ENCODE data around the gene CNTN5. TPM values are rescaled to one million over a fixed set of nuclear protein-coding genes. Genes with fewer than 3 reads are reported as not detected.

Gene CNTN5
- total RNA-seq, 1 donor from 2014 or later = 0.15 TPM

DNA sequence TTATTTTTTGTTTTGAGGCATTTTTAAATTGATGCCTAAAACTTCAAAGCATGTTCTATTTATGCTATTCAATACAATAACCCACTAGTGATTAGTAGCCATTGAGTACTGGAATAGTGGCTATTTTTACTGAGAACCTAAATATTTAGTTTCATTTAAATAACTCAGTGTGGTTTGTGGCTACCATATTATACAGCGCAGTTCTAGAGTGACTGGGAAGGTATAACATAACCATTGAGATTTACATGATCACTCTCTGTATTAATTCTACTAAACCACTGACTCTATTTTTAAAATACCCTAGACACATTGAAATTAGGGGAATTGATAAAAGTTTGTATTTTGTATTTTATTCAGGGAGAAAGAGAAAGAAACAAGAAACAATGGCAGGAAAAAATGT, 441.2 kb downstream of the CNTN5 start:
- Mint-ChIP-seq H3K4me3 (ENCODE audit: unreplicated experiment) (no peak overlapping the region), H3K27ac (ENCODE audit: unreplicated experiment) (no peak overlapping the region), H3K36me3 (ENCODE audit: low read depth, unreplicated experiment) (no peaks in the 10 kb centered on the region), H3K4me1 (ENCODE audit: unreplicated experiment) (no peaks in the 10 kb centered on the region), H3K9me3 (ENCODE audit: unreplicated experiment) (no peaks in the 10 kb centered on the region), H3K27me3 (ENCODE audit: unreplicated experiment) (no peaks in the 10 kb centered on the region)
- TF ChIP-seq, protein P1, sequence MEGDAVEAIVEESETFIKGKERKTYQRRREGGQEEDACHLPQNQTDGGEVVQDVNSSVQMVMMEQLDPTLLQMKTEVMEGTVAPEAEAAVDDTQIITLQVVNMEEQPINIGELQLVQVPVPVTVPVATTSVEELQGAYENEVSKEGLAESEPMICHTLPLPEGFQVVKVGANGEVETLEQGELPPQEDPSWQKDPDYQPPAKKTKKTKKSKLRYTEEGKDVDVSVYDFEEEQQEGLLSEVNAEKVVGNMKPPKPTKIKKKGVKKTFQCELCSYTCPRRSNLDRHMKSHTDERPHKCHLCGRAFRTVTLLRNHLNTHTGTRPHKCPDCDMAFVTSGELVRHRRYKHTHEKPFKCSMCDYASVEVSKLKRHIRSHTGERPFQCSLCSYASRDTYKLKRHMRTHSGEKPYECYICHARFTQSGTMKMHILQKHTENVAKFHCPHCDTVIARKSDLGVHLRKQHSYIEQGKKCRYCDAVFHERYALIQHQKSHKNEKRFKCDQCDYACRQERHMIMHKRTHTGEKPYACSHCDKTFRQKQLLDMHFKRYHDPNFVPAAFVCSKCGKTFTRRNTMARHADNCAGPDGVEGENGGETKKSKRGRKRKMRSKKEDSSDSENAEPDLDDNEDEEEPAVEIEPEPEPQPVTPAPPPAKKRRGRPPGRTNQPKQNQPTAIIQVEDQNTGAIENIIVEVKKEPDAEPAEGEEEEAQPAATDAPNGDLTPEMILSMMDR (IDR thresholded peaks at IDR 0.05; ENCODE audit: unreplicated experiment) = no peak
- no peak for DNase-seq (ENCODE audit: low spot score)

DNA sequence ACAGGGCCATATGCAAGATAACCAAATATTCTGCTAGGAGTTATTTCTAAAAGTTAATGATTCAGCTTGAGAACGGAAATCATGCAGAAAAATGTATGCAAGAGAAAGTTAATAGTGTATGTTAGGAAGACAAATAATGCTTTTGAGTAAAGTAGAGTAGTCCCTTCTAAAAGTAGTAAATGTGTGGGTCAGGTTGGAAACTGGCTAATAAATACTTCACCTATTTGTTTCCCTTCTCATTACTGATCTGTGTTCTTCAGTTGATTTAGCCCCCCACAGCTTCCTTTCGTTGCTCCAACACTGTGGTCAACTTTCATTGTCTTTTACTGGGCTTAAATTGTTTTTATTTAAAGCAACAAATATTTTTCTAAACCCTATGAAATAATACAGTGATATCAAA, 444.2 kb downstream of the CNTN5 start:
- TF ChIP-seq, protein P1 (IDR thresholded peaks at IDR 0.05; ENCODE audit: unreplicated experiment) = no peak
- Mint-ChIP-seq H3K4me3 (ENCODE audit: unreplicated experiment) (no peak overlapping the region), H3K27me3 (ENCODE audit: unreplicated experiment) (no peaks in the 10 kb centered on the region), H3K4me1 (ENCODE audit: unreplicated experiment) (no peaks in the 10 kb centered on the region), H3K36me3 (ENCODE audit: low read depth, unreplicated experiment) (no peaks in the 10 kb centered on the region), H3K9me3 (ENCODE audit: unreplicated experiment) (no peaks in the 10 kb centered on the region), H3K27ac (ENCODE audit: unreplicated experiment) (no peak overlapping the region)
- no peak for DNase-seq (ENCODE audit: low spot score)

DNA sequence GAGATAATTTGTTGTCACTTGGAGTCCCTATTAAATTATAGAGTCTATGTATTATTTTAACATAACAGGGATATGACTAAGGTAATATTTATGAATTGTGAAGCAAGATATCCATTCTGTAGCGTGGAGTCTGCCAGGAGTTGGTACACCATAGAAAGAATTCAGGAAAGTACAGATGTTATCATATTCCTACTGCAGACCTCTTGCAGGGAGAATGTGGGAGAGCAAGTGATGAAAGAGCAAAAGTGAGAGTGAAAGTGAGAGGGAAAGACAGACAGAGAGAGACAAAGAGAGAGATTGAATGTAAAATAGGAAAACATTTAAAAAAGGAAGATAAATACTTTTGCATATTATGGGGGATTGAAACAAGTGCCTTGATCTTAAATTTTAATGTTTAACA, 468.8 kb downstream of the CNTN5 start:
- Mint-ChIP-seq H3K27ac (ENCODE audit: unreplicated experiment) (no peak overlapping the region), H3K4me1 (ENCODE audit: unreplicated experiment) (no peaks in the 10 kb centered on the region), H3K36me3 (ENCODE audit: low read depth, unreplicated experiment) (no peaks in the 10 kb centered on the region), H3K9me3 (ENCODE audit: unreplicated experiment) (no peaks in the 10 kb centered on the region), H3K4me3 (ENCODE audit: unreplicated experiment) (no peak overlapping the region), H3K27me3 (ENCODE audit: unreplicated experiment) (no peaks in the 10 kb centered on the region)
- DNase-seq (ENCODE audit: low spot score) = no peak
- TF ChIP-seq, protein P1 (IDR thresholded peaks at IDR 0.05; ENCODE audit: unreplicated experiment) = no peak

DNA sequence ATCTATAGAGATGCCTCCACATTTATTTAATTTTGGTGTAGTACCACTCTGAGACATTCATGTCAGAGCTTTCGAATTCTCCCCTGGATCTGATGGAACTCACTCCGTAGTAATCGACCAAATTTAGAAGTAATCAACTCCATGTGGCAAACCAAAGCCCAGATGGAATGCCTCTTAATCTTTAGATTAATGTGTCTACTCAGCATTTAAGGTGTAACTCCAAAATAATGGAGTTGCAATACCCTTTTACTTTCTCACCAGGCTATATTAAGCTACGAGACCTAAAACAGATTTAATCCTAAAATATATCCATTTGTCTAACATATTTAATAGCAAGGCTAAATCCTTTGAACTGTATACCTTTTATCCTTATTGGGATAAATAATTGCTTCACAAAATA, 473.3 kb downstream of the CNTN5 start:
- Mint-ChIP-seq H3K27ac (ENCODE audit: unreplicated experiment) (no peak overlapping the region), H3K4me1 (ENCODE audit: unreplicated experiment) (no peaks in the 10 kb centered on the region)
- no peak for DNase-seq (ENCODE audit: low spot score)

DNA sequence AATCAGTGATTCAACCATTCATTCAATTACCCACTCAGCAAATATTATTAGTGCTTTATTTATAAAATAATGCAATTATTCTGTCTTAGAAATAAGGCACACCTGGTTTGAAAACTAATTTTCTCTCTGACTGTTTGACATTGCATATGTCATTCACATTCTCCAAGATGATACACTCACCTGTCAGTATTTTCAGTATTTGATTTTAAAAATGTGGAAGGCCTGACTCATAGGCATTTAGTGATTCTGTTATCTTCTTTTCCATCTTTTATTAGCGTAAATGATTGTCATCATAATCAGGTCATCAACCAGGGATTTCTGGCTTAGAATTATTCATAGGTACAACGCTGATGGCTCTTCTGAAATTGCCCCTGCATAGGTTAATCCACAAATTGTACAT, 480.9 kb downstream of the CNTN5 start:
- H3K36me3 Mint-ChIP-seq (ENCODE audit: low read depth, unreplicated experiment) = no peaks in the 10 kb centered on the region
- TF ChIP-seq, protein P1 (IDR thresholded peaks at IDR 0.05; ENCODE audit: unreplicated experiment) = no peak

More for the DNA sequence above, 473.3 kb downstream of the CNTN5 start:
- TF ChIP-seq, protein P1 (IDR thresholded peaks at IDR 0.05; ENCODE audit: unreplicated experiment) = no peak
- Mint-ChIP-seq H3K27me3 (ENCODE audit: unreplicated experiment) (no peaks in the 10 kb centered on the region), H3K9me3 (ENCODE audit: unreplicated experiment) (no peaks in the 10 kb centered on the region), H3K4me3 (ENCODE audit: unreplicated experiment) (no peak overlapping the region), H3K36me3 (ENCODE audit: low read depth, unreplicated experiment) (no peaks in the 10 kb centered on the region)

More for the DNA sequence above, 480.9 kb downstream of the CNTN5 start:
- Mint-ChIP-seq H3K27ac (ENCODE audit: unreplicated experiment) (no peak overlapping the region), H3K4me1 (ENCODE audit: unreplicated experiment) (no peaks in the 10 kb centered on the region), H3K9me3 (ENCODE audit: unreplicated experiment) (no peaks in the 10 kb centered on the region), H3K27me3 (ENCODE audit: unreplicated experiment) (peaks cover 1% of the 10 kb centered on the region), H3K4me3 (ENCODE audit: unreplicated experiment) (no peak overlapping the region)
- no peak for DNase-seq (ENCODE audit: low spot score)

Measured in endothelial cell (in vitro differentiated cells).